GM04503 (cell line): ENCODE measurements around the gene FLII.
A peak's percentile ranks its signal among the peaks of the same experiment; 100 is the strongest.

ENCODE experiments used
- DNase-seq: peaks from one replicate; pipeline ENCODE4 v3.0.0-alpha.2; 2012; ENCODE audit warnings: low read depth

FLII gene

DNA sequence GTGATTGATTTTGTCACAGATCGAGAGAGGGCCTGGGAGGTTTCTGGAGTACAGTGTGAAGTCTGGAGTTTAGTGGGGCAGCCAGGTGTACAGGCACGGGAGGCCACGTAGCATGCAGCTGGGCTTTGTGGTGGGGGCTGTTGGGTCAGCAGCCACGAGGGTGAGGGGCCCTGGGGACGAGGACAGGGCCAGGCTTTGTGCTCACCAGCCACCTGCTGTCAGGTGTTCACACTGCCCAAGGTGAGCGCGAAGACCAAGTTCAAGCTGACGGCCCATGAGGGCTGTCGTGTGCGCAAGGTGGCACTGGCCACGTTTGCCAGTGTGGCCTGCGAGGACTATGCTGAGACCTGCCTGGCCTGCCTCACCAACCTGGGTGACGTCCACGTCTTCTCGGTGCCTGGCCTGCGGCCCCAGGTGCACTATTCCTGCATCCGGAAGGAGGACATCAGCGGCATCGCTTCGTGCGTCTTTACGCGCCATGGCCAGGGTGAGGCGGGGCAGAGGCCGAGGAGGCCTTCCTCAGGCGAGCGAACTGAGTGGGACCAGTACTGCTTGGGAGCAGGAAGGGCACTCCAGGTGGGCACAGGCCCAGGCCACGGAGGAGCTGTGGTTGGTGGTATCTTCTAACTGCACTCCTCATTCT is 17.2 kb downstream of the FLII start:
- DNase-seq = no peak

DNA sequence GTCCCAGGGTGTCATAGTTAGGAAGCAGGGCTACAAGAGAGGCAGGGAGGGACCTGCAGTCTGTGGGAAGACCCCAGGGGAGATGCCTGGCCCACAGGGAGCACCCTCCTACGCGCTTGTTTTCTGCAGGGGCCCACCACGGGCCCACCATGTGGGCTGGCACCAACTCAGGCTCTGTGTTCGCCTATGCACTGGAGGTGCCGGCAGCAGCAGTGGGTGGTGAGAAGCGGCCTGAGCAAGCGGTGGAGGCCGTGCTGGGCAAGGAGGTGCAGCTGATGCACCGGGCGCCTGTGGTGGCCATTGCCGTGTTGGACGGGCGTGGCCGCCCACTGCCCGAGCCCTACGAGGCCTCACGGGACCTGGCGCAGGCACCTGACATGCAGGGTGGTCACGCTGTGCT is 18.1 kb downstream of the FLII start:
- no peak for DNase-seq

DNA sequence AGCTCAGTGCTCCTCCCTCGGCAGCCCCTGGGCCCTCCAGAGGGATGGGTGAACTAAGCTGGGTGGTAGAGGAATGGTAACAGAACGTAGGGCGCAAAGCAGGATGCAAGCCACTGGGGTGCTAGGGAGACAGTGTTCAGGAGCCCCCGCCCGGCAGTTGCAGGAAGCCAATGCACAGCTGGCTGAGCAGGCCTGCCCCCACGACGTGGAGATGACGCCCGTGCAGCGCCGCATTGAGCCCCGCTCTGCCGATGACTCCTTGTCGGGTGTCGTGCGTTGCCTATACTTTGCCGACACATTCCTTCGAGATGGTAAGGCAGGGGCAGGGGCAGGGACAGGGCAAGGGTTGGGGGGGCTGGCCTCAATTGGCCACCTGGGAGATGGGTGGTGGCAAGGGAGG is 20.2 kb downstream of the FLII start:
- DNase-seq = no peak

DNA sequence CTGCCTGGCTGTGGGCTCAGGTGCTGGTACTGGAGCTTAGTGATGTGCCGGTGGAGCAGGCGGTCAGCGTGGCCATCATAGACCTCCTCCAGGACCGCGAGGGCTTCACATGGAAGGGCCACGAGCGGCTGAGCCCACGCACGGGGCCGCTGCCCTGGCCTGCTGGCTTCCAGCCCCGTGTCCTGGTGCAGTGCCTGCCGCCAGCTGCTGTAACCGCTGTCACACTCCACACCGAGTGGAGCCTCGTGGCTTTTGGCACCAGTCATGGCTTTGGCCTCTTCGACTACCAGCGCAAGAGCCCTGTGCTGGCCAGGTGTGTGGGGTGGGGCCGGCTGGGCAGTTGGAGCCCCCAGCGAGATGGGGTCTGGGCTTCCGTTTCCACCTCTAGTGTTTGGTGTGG is 21.1 kb downstream of the FLII start:
- no peak for DNase-seq

DNA sequence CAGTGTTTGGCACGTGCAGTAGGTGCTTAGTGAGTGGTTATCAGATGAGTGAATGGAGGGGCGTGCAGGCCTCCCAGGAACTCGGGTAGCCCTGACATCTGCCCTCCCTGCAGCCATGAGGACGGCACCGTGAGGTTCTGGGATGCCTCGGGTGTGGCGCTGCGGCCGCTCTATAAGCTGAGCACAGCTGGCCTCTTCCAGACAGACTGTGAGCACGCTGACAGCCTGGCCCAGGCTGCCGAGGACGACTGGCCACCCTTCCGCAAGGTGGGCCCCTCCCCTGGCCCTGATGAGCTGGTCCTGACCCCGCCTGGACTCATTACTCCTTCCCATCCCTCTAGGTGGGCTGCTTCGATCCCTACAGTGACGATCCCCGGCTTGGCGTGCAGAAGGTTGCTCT is 22.0 kb downstream of the FLII start:
- no peak for DNase-seq

DNA sequence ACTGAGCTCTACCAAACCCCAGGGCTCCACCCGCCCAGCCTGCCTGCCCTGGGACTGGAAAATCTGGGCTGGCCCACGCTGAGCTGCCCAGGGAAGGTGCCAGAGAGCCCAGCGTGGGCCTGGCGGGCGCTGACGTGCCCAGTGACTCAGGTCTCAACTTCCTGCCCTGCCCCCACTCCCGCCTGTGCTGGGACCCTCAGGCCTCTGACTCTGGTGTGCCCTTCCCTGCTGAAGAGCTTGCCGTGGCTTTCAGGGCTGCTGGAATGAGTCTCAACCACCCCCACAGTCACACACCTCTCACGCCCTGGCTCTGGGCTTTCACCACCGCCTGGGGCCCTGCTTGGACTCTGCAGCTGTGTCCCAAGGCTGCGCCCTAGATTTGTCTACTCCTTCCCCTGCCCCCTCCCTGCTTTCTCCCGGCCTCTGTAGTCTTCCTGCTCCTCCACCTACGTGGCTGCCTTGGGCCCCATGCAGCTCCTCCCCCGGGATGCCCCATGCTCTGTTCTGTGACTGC is 22.7 kb downstream of the FLII start:
- DNase-seq = no peak

DNA sequence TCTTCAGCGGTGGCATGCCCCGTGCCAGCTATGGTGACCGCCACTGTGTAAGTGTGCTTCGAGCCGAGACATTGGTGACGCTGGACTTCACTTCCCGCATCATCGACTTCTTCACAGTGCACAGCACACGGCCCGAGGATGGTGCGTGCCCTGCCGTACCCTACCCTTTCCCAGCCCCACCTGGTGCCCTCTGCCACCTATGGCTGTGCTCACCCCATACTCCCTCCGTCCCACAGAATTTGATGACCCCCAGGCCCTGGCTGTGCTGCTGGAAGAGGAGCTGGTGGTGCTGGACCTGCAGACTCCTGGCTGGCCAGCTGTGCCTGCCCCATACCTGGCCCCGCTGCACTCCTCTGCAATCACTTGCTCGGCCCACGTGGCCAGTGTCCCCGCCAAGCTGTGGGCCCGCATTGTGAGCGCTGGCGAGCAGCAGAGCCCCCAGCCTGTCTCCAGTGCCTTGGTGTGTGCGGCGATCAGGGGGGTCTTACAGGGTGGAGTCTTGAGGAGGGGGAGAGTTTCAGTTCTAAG is 23.6 kb downstream of the FLII start:
- DNase-seq = no peak

DNA sequence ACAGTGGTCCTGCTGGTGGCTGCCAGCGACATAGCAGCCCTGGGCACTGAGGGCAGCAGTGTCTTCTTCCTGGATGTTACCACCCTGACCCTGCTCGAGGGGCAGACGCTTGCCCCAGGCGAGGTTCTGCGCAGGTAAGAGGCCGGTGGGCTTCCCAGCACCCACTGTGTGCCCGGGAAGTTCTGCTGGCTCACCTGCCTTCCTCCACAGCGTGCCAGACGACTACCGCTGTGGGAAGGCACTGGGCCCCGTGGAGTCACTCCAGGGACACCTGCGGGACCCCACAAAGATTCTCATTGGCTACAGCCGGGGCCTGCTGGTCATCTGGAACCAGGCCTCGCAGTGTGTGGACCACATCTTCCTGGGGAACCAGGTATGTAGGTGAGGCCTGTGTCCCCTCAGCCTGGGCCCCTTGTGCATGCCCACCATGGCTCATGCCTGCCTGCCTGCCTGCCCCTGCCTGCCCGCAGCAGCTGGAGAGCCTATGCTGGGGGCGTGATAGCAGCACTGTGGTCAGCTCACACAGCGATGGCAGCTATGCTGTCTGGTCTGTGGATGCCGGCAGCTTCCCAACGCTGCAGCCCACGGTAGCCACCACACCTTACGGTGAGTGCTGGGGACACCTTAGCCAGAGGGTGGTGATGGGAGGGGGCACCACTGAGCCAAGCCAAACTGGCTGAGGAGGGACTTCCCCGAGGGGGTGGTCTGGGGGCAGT is 24.6 kb downstream of the FLII start:
- no peak for DNase-seq

DNA sequence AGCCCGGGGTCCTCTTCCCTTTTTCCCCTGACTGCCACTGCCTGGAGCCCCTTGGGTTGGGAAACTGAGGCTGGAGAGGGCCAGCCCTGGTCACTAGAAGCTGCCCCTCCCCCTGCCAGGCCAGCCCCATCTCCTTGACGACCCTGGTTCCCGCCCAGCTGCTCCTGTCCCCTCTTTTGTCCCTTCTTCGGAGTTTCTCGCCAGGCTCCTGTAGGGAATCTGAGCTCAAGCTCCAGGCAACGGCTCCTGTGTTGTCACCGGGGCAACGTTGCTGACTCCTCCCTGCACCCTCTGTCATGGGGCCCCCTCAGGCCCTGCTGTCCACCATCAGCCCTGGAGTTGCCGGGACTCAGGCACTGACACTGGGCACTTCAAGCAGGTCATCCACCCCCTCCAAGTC is 27.4 kb downstream of the FLII start:
- DNase-seq = no peak

DNA sequence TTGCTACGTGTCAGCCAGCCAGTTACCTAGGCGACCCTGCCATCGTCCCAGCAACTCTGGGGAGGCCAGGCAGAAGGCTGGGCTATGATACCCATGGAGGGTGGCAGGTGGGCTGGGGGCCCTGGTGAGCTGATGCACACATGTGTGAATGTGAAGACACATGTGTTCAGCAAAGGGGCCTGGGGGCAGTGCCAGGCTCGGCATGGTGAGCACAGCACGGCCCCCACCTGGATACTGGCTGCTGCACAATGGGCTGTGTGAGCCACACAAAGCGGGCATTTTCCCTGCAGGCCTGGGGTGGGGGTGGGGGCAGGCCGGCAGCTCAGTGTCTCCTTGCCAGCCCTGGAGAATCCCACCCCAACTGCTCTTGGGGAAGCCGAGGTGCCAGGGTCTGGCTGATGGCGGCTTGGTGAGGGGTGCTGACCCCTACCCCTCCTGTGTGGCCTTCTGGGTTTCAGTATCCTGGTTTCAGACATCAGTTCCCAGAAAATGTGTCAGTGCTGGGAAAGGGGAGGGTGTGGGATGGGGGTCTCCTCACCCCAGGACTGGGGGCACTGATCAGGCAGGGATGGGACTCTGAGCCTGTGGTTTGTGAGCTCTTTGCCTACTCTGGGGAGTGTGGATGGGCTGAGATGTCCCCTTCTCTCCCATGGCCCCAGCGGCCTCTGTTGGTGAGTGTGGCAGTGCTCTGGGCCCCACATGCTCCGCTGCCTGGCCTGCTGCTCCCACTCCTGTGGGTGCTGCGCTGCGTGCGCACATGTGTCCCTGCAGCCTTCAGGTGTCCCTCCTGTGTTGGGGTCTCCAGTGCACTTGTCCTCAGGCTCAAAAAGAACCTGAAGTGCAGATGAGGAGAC is 28.0 kb downstream of the FLII start:
- DNase-seq = no peak

DNA sequence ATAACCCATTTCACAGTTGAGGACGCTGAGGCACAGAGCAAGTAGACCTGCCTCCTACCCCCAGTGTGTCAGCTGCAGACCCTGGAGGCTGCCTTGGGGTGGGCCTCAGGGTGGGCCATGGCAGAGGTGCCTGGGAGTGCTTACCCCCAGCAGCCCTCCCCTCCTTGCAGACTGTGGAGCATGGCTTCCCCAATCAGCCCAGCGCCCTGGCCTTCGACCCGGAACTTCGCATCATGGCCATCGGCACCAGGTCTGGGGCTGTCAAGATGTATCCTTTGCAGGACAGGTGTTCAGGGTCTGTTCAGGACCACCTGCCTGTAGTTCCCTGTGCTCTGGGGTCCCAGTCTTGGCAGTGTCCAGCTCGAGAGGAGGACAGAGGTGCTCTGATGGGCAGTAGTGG is 28.8 kb downstream of the FLII start:
- no peak for DNase-seq

DNA sequence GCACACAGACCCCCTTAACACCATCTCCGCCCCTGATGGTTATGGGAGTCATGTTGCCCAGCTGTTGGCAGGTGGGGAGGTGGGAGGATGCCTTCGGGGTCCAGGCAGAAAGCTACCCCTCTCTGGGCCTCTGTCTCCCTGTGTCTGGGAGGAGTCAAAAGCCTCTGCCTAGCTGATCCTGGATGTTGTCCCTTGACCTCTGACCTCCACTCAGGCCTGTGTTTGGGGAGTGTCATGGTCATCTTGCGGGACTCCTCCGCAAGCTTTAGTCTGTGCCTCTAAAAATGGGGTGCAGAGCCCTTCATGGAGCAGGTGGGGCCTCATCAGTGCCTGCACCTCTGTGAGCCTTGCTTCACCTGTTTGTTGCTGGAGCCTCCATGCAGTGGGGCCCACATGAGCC is 29.3 kb downstream of the FLII start:
- no peak for DNase-seq

DNA sequence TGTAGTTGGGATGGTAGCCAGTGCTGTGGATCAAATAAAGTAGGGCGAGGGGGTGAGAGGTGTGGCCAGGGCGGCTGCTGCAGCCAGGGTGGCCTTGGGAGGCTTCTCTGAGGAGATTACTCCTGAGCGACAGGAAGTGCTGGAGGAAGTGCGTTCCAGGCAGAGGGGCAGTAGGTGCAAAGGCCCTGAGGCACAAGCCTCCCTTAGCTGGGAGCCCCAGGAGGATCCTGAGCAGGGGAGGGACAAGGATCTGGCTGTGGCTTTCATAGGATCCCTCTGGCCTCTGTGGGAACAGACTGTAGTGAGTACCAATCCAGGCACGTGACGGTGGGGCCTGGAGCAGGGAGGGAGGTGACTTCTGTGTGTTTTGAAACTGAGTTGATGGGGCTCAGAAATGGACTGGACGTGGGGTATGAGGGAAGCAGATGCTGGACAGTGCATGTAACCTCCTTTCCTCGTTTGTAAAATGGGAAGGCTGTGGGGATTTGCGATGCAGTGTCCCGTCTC is 30.3 kb downstream of the FLII start:
- DNase-seq = no peak

DNA sequence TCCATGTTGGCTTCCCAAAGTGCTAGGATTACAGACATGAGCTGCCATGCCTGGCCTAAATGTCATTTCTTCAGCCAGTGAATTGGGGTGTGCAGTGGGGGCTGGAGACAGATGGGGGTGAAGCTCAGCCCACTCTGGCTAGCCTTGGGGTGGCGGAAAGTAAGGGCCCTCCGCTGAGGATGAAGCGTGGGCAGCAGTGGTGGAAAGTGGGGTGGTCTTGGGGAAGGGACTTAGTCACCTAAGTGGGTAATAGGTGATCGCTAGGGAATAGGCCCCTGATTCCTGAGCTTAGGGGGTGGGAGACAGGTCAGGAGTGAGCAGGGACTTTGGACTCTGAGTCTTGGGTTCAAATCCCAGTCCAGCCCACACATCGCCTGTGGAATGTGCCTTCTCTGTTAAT is 30.9 kb downstream of the FLII start:
- DNase-seq = no peak

DNA sequence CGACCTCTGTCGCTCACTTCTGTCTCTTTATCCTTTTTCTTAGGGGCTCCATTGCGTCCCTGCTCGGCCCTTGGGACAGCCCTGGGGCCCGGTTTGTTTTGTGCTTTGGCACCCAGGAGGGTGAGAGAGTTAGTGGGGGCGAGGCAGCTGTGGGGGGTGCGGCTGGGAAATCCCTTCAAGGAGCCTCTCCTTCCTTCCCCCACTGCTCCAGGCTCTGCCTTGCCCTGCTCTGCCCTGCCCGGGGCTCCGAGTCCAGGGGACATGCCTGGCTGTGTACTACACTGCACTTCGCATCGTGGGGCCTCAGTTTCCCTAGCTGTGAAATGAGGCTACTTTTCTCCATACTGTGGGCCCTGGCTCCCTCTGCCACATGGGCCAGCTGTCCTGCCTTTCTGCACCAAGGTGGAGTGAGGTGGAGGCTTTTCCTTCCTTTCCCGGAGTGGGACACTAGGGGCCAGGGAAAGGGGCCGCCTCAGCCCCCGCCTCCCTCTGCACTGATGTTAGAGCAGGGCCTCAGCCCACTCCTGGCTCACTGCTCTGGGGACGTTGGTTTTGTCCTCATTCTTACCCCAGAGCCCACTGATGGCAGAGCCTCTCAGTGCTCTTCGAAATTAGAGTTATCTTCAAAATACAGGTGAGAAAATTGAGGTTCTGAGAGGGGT is 32.1 kb downstream of the FLII start:
- no peak for DNase-seq

DNA sequence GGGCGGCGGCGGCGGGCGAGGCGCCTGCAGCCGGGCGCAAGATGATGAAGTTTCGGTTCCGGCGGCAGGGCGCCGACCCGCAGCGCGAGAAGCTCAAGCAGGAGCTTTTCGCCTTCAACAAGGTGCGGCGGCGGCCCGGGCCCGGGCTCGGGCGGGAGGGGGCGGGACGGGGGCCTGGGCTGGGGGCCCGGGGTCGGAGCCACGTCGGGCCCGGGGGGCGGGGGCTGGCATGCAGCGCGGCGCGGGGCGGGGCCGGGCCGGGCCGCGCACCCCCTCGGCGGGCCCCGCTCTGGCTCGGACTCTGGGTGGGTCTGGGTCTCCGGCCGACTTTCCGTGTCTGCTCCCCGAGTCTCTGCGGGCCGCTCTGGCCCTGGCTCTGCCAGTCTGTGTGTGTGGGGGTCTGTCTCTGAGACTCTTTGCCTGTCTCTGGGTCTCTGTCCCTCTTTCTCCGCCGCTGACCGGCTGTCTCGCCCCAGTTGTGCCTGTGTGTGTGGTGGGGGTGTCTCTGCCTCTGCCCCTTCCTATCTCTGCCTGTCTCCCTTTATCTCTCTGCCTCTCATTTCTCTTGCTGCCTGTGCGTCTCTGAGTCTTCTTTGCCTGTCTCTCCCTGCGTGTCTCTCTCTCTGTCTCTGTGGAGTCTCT is 32.8 kb downstream of the FLII start:
- DNase-seq = no peak

DNA sequence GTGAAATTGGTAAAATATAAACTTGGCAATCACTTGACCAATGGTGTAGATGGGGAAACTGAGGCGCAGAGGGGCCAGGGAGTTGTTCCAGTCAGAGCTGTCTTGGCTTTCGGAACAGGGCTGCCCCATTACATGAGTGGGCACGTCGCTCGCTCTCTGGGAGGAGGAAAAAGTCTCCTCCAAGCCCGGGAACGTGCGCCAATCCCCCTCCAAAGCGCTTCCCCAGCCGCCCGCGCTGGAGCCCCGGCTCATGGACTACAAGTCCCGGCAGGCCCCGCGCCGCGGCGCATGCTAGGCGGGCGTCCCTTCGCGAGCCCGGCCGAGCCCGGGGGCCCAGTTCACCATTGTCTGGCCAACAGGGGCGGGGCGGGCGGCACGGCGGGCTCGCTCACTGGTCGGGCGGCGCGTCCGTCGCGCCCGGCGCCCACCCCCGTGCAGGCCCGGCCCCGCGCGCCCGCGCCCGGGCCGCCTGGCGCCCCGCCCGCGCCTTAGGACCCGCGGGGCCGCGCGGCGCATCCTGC is 33.4 kb downstream of the FLII start, which contains the start of gene LLGL1:
TSS of gene LLGL1 (plus strand) at position 515 of the 521 bp plus-strand sequence. CDS start 48 bp downstream, outside the sequence.
- DNase-seq = peak; percentile 38

DNA sequence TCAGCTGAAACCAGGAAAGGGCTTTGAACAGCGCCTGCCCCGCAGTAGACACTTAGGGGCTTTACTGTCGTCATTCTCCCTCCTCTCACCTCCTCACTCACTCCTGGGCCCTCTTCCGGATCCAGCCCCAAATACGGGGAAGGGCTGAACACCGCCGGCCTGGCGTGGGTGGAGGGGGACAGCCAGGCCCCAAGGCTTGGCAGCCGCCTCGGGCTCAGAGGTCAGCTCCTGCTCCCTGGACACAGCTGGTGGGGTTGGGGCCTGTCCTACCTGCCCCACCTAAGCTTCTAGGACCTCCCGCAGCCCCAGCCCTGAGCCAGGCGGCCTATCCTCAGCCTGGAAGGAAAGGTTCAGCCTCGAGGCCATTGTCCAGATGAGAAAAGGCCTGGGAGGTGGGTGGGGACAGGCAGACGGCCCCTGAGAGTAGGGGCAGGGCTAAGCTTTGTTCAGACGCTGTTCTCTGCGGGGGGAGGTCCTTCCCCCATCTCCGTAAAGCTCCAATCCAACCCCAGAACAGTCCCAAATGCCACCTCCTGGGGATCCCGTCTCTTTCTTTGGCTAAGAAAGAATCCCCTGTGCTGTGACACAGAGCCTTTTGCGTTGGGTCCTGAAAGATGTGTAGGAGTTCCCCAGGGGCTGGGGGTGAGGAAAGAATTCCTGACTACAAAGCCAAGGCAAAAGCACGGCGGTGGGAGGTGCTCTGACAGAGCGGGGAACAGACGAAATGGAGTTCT is 34.0 kb downstream of the FLII start:
- no peak for DNase-seq

DNA sequence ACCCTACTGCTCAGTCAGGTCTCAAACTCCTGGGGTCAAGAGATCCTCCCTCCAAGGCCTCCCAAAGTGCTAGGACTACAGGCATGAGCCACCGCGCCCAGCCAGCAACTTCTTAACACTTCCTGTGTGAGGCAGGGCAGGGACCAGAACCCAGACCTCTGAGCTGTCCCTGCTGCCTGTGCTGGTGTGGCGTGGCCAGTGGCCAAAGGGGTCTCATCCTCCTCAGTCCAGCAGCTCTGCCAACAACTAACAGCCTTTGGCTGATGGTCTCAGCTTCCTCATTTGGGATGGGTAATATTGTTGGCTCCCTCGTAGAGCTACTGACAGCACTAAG is 34.5 kb downstream of the FLII start:
- no peak for DNase-seq

DNA sequence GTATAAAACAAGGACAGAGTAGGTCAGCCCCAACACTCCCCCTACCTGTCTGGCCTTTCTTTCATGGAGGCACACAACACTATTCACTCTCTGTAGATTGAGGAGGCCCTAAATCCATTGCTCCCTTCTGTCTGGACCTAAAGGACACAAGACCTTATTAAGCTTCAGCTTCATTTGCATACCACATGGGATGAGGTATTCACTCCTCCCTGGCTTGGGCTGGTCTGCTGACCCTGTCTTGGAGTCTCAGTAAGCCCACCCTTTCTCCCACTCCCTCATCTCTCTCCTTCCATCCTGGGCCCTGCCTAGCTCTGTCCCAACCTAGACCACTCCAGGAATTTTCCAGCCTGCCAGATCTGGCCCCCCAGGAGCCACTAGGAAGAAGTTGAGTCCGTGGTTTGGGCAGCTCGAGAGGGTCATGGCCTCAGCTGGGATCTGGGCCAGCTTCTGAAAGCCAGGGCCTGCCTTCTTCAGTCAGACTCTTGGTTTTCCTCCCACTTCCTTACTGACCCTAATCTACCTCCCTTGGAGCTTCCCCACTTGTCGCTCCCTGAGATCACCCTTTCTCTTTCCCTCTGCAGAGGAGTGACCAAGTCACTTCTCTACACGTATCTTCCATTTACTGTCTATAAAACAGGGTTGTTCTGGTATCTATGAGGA is 39.7 kb downstream of the FLII start:
- DNase-seq = no peak
